Breast epithelium (tissue), 3 donors: ENCODE results near the gene BRCC3.

Experiments used
- CTCF ChIP-seq, 3 donors: fragments of 450-650 bp; IDR thresholded peaks; one replicate each; pipeline ENCODE4 v1.5.1; 2016 to 2017; ENCODE audit warnings: antibody characterized with exemption in 3 of 3, mild to moderate bottlenecking in 3 of 3, moderate library complexity in 3 of 3
- POLR2A ChIP-seq: fragments of 450-650 bp; IDR thresholded peaks from one replicate; pipeline ENCODE4 v1.6.1; 2016; ENCODE audit warnings: antibody characterized with exemption, mild to moderate bottlenecking, moderate library complexity

GRCh38 chrX:155132110-155132509 is 60.8 kb downstream of the BRCC3 start:
- no peak for TF ChIP-seq CTCF (IDR thresholded peaks at IDR 0.05)
- TF ChIP-seq POLR2A: no peak
